ENCODE data around the gene IMP4.
A peak's percentile ranks its signal among the peaks of the same experiment; 100 is the strongest.
"Not testable (repeated sequence)": the region's sequence is repeated elsewhere in the genome, so short reads cannot be mapped to it uniquely, and the experiment has no call there.

The IMP4 gene, protein sequence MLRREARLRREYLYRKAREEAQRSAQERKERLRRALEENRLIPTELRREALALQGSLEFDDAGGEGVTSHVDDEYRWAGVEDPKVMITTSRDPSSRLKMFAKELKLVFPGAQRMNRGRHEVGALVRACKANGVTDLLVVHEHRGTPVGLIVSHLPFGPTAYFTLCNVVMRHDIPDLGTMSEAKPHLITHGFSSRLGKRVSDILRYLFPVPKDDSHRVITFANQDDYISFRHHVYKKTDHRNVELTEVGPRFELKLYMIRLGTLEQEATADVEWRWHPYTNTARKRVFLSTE

DNA sequence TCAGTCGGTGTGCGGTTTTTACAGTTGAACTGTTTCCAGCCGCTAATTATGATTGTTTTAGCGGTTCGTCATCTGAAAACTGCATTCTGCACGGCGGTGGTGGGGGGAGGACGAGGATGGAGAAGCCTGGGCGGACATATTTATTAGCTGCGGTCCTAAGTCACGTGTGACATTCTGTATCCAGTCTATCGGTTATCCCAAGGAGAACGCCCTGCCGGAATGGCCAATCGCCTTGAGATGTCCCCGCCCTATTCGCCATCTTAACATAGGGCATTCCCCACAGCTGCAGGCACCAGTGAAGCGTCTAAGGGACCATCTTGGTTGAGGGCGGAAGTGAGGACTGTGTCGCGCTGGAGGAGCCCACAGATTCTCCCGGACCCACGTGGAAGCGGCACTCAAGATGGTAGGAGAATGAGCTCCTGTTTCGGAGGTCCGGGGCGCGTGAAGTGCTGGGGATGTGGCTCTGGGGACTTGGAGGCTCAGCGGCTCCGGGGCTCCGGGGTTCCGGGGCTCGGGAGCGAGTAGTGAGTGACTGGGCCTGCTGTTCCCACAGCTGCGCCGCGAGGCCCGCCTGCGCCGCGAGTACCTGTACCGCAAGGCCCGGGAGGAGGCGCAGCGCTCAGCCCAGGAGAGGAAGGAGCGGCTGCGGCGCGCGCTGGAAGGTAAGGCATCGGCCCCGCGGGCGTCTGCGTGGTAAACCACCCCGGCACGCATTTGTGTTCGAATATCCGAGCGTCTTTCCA, at the start of gene IMP4:
TSS of gene IMP4 (plus strand) at position 365 of the 743 bp plus-strand sequence. CDS start at position 401, 36 bp downstream.
- DNase-seq = peak; percentile 99

DNA sequence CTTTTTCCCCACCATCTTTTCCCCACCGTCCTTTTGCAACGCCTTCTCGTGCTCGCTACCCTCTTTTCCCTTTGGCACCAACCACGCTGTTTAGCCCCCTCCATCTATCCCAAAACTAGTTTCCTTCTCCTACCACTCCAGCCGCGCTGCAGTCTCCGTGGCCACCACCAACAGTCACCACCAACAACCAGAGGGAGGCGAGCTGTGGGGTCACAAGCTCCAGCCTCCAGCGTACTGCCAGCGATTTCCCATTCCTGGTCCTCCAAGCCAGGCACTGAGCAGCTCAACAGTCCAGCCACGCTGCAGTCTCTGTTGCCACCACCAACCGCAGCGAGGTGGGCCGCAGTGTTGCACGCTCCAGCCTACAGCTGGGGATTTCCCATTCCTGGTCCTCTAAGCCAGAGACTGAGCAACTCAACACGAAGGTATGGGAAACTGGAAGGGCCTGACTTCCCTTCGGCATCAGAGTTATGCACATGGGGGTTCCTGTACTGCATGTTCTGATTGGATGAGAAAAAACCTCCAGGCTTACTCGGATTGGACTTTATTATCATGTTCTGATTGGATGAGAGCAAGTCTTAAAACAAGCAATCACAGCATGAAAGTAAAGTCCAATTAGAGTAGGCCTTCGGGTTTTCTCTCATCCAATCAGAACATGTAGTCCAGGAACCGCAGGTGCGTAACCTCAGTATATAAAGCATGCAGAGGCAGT, 42.3 kb upstream of the IMP4 start:
- DNase-seq = no peak

DNA sequence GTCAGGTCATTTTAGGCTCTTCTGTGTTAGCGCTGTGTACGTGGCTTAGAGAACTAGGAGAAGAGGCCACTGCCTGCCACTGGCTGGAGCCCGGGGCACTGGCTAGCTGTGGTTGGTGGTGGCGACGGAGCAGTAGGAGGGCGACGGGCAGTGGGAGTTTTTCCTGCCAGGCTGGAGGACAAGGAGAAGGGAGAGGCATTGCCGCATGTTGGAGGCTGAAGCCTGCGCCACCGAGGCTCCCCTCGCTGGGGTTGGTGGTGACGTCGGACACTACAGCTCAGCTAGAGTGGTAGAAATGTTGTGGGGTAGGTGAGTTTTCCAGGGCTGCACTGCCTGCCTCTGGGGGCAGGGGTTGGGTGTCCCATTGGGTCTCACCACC, 41.7 kb upstream of the IMP4 start:
- no peak for DNase-seq

DNA sequence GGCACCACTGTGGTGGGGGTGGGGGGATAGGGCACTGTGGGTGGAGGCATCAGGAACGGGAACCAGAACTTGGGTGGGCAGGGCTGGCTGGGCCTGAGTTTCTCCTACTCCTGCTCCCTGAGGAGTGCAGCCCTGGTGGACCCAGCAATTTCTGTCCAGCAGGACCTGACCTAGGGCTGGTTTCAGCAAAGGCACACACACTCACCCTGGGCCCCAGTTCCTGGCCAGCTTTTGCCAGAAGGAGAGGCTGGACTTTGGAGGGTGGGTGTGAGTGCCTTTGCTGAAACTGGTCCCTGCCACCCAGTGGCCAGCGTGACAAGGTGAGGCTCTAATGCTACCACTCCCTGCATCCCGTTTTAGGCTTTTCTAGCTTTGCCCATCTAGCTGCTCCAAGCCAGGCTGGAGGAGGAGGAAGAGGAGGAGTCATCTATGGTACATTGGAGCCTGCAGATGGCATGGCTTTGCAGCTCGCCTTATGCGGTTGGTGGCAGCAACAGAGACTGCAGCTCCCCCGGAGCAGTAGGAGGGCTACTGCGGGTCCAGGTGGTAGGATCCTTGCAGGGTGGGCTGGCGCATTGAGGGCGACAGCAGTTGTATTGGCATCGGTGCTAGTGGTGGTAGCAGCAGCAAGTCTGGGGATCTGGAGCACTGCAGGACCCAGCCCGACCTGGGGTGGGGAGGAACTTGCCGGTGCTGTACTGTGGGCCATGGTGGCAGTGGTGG, 40.4 kb upstream of the IMP4 start:
- DNase-seq = no peak

DNA sequence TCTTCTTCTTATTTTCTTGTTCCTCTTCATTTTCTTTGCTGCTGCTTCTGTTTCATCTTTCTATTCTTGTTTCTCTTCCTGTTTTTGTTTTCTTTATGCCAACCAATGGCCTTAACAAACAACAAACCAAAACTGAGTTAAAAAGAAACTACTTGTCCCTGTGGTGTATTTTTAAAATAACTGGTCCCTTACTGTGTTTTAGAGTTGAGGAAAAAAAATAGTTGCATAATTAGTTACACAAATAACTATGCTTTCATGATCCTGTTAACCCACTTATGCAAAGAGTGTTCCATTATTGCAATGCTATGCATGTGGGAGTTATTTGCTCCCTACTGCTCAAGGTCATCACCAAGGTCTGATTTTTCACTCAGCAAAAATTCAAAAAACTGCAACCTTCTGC, 39.5 kb upstream of the IMP4 start:
- DNase-seq = no peak

DNA sequence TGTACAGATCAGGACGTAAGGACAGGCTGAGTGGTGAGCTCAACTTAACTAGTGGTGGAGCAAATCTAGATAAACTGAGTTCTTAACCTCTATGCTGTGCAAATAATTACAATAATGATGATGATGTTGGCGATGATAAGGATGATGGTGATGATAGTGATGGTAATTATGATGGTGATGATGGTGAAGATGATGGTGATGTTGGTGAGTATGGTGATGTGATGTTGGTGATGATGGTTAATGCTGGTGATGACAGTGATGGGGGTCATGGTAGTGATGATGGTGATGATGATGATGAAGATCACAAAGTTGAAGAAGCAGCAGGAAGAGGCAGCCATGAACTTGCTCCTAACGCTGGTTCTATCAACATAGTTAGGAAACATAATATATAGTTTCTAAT, 38.0 kb upstream of the IMP4 start:
- no peak for DNase-seq

DNA sequence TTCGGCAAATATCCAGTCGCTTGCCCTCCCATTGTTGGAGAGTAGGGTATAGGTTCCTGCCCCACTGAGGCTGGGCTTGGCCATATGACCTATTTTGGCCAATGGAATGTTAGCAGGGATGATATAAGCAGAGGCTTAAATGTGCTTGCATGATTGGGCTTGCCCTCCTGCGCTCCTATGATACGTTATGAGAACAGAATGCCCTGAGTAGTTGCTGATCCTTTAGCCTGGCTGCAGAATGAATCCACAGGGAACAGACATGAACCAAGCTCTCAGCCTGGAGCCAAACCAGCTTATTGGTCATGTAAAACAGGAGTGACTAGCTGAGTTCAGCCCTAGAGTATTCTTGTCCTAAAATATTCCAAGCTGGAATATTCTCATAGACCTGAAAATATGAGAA, 34.8 kb upstream of the IMP4 start:
- DNase-seq = no peak

DNA sequence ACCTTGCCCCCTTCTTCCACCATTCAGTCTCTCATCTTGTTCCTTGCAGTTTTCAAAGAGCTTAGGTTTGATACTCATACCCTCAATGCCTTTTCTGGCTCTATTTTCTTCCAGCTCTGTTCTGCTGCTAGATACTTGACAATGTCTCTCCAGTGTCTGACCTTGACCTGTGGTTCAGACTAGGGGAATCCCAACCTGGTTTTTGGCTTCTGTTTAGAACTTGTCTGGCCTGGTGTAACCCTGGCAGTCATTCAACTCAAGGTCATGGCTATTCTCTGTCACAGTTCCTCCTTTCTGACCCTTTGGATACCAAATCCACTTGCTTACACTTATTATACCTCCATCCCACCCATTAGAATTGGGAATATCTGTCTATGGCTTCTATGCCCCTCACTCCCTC, 31.8 kb upstream of the IMP4 start:
- DNase-seq = no peak

DNA sequence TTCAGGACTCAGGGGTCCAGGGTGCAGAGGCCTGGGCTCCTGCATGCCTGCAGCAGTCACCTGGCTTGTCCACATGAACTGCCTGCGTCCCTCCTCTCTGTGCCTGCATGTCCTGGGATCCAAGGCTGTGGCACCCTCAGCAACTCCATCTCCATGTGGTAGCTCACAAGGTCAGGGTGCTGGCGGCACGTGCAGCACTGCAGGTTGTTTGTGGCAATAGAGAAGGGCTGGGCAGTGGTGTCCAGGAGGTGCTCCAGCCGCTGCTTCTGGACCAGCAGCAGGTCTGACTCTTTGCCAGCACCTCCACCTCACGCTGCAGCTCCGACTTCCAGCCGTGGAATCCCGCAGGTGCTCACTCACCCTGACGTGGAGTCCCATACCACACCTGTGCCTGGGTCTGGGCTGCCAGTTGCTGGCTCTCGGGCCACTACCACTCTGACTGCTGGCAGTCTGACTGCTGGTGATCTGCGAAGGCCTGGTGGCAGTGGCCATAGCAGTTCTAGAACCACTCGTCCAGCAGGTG, 28.8 kb upstream of the IMP4 start:
- no peak for DNase-seq

DNA sequence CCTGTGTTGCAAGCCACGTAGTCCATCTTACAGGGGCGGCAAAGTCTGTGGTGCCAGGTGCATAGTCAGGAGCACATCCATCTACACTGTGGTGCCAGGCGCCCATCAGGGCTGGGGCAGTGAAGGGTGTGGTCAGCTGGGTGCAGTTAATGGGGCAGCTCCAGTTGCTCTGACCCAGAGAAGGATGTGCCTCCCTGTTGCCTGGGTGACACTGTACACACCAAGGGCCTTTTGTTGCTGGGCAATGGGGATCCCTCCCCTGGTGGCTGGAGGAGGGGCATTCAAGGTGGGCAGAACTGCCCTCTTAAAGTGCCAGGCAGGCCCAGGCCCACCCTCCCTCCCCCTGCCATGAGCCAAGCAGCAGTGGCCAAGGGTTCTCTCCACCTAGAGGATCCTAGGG, 28.3 kb upstream of the IMP4 start:
- DNase-seq = no peak

DNA sequence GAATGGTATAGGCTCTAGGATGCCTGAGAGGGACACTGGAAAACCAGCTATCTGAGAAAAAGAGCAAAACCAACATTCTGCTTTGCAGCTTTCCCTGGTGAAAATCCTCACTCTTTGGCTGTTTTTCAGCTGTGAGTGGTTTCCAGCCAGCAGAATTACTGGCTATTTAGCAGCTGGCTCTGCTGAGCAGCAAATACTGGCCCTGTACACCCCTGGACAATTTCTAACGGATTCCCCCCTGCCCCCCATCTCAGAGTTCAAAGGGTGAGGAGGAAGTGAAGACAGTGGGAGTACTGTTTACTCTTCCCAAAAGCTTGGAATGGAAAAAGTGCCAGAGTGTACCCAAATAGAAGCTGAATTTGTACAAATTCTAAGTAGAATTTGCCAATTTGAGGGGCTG, 26.1 kb upstream of the IMP4 start:
- no peak for DNase-seq

DNA sequence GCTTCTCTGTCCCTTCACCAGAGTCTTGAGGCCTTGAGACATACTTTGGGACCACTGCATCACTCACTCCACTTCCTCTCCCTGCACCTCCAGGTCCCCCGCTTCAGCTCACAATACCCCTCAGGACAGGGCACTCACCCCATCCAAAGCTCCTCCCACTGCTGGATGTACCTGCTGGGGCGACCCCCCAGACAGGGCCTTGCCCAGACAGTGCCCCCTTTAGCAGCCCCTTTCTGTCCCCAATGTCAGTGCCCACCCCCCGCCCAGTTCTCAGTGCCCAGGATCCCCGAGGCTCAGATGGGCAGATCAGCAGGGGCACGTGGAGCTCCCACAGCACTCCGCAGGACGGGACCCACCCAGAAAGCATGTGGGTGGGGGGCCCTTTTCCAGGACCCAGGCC, 23.8 kb upstream of the IMP4 start:
- DNase-seq = no peak

DNA sequence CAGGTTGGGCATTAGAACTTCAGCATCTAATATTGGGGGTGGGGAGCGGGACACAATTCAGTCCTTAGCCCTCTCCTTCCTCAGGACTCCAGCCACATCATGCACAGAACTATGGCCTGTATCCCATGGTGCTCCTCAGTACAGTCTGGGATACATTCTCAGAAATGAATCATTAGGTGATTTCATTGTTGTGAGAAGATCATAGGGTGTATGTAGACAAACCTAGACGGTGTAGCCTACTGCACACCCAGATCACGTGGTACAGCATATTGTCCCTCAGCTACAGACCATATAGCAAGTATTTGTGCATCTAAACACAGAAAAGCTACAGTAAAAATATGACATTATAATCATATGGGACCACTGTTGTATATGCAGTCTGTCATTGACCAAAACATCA, 23.2 kb upstream of the IMP4 start:
- DNase-seq = no peak

DNA sequence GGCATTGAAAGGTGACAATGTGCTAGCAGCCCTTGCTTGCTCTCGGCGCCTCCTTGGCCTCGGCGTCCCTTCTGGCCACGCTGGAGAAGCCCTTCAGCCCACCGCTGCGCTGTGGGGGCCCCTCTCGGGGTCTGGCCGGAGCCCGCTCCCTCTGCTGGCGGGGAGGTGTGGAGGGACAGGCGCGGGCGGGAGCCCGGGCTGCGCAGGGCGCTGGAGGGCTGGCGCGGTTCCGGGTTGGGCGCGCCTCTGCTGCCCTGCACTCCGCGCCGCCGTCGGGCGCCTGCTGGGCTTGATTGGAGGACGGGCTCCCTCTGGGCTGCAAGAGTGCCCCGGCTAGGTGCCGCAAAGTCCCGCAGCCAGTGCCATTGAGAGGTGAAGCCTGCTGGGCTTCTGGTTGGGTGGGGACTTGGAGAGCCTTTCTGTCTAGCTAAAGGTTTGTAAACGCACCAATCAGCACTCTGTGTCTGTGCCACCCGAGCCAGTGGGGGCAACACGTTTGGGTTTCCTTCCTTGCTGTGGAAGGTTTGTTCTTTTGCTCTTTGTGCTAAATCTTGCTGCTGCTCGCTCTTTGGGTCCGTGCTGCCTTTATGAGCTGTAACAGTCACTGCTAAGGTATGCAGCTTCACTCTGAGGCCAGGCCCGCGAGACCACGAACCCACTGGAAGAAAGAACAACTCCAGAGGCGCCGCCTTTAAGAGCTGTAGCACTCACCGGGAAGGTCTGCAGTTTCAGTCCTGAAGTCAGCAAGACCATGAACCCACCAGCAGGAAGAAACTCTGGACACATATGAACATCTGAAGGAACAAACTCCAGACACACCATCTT, 14.8 kb upstream of the IMP4 start:
- peak; percentile 38 for DNase-seq

DNA sequence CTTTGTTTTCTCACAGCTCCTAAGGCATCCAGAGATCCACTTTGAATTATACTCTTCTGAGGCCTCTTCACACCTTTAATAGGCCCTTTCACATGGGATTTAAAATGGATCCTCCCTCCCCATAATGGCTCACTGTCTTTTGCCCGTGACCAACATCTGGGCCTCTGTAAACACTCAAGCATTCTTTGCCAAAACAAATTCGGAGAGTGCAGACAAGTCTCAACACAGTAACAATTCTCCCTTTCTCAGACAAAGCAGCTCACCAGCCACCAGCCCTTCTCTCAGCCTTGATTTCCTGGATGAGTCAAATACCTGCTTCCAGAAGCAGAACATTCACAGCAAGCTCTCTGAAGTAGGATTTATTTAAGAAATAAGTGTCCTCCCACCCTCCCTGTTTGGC, 14.0 kb upstream of the IMP4 start:
- no peak for DNase-seq

DNA sequence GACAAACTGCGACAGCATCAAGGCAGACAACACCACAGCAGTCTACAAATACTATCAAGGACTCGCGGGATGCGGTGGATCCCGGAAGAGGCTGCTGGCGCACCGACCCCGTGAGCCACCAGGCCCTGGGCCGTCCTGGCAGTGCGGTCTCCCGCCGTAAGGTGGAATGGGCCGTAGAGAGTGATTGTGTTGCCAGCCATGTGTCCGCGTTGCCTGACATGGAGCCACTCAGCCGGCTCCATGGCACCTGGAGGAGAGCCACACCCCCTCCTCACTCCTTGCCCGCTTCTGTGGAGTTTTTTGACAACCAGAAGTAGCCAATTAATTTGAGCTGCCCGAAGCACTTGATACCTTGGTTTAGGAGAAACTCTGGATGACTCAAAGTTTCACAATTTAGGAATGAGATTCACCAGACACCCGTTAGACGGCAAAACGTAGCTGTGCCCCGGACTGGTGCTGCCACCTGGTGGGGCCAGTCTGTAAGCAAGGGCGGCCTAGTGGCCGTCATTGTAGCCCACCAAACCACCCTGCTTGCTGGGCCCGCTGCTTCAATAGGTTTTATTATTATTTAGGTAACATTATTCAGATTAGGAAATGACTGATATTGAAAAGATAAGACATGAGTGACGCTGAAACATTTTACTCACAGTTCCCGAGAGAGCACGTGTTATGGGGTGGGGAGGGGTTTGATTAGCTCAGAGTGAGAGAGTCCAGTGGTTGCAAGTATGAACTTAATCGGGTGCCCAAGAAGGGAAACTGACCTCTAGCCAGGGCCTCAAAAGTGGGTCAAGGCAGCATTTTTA, 10.2 kb upstream of the IMP4 start:
- peak; percentile 35 for DNase-seq

DNA sequence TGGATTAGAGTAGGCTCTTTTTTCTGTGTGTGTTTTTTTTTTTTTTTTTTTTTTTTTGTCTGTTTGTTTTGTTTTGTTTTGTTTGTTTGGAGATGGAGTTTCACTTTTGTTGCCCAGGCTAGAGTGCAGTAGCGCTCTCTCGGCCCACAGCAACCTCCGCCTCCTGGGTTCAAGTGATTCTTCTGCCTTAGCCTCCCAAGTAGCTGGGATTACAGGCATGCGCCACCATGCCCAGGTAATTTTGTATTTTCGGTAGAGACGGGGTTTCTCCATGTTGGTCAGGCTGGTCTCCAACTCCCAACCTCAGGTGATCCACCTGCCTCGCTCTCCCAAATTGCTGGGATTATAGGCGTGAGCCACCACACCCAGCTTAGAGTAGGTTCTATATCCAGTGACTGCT, 9.4 kb upstream of the IMP4 start:
- DNase-seq = not testable (repeated sequence)

DNA sequence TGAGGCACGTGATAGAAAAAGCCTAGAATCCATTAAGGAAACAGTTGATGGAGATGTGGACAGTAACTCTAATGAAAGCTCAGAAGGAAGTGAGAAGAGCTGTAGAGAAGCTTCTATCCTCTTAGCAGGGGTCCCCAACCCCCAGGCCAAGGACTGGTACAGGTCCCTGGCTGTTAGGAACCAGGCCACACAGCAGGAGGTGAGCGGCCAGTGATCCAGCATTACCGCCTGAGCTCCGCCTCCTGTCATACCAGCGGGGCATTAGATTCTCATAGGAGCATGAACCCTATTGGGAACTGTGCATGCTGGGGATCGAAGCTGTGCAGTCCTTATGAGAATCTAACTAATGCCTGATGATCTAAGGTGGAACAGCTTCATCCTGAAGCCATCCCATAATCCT, 8.7 kb upstream of the IMP4 start:
- no peak for DNase-seq

DNA sequence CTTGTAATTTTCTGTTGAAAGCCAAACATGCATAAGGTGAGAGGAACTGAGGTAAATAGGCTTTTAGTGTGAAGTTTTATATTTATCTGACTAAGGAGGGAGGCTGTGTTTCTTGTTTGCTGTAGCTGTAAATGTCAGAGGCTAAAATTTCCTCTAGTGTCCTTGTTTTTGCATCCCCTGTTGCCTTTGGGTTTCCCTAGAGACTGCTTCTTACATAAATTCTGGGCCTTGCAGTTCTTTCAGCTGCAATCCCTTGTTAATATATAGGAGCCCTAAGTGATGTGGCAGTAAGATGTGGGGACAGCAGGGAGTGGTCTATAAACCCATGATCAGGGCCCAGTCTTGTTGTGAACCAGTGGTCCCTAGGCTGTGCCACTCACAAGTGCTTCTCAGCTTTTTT, 7.5 kb upstream of the IMP4 start:
- no peak for DNase-seq

DNA sequence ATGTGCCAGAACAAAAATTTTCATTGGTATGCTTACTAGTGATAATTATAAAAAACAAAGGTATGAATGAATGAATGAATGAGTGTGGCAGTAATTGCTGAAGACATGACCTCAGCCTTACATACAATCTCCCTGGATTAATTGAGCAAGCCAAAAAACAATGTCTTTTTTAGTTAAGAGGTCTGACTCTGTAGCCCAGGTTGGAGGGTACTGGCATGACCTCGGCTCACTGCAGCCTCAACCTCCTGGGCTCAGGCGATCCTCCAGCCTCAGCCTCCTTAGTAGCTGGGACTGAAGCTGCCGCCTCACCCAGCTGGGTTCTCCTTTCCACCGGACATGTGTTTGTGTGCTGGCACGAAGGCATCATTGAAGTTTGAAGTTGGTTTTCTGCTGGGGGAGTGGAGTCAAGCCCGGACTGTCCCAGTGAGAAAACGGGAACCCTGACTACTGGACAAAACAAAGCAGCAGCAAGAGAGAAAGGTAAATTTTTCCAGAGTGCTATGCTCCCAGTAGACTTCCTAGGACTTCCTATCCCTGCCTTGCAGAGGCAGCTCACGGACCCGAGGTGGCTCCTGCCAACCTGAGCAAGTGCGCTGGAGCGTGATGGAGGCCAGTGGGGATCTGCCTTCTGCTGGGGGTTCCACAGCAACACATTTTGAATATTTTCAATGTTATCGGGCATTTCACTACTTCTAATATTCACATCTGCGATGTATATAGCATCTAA, 6.4 kb upstream of the IMP4 start:
- DNase-seq = no peak
